ENCODE data around the gene AP1G1. TPM values are rescaled to one million over a fixed set of nuclear protein-coding genes. Genes with fewer than 3 reads are reported as not detected.

The AP1G1 gene
- total RNA-seq, 1 donor from 2014 or later, result 109 TPM

DNA sequence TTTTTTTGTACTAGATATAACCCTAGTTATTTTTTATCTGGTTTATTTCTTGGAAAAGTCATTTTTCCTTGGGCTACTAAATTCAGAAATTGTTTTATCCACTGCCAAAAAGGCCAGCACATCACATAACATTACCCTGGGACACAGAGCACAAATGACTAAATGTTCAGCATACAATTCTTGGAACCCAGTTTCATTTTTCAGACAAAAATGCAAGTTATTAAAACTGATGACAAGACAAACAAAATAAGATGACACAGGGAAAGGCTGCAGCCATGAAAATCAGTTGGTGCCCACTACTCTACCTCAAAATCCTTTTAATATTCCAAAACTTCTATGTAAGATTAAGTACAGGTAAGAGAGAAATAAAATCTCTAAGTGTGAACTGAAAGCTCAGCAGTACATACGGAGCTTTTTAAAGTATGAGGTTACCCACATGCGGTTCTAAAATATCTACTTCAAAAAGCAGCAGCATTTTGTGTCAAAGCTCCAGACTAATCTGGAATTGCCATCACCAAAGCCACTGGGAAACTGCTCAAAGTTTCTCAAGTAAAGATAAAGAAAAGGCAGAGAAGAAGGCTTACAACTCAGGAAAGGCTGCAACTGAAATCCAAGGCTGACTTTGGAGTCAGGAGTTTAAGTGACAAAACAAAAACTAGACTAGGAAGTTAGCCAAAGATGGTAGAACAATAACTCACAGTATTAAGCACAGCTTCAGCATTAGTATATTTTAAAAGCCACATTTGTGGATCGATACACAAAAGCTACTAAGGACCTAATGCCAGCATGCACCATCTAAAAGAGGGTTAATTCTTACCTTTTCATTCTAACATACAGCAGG is 41.4 kb downstream of the AP1G1 start:
- Mint-ChIP-seq H3K4me1 (ENCODE audit: low read depth) (no peaks in the 10 kb centered on the region), H3K4me3 (ENCODE audit: low read depth) (no peak overlapping the region), H3K9me3 (ENCODE audit: low read depth) (no peaks in the 10 kb centered on the region), H3K27me3 (no peaks in the 10 kb centered on the region), H3K36me3 (ENCODE audit: insufficient read depth) (peaks cover 21% of the 10 kb centered on the region), H3K27ac (no peak overlapping the region)
- TF ChIP-seq, protein P1, sequence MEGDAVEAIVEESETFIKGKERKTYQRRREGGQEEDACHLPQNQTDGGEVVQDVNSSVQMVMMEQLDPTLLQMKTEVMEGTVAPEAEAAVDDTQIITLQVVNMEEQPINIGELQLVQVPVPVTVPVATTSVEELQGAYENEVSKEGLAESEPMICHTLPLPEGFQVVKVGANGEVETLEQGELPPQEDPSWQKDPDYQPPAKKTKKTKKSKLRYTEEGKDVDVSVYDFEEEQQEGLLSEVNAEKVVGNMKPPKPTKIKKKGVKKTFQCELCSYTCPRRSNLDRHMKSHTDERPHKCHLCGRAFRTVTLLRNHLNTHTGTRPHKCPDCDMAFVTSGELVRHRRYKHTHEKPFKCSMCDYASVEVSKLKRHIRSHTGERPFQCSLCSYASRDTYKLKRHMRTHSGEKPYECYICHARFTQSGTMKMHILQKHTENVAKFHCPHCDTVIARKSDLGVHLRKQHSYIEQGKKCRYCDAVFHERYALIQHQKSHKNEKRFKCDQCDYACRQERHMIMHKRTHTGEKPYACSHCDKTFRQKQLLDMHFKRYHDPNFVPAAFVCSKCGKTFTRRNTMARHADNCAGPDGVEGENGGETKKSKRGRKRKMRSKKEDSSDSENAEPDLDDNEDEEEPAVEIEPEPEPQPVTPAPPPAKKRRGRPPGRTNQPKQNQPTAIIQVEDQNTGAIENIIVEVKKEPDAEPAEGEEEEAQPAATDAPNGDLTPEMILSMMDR (IDR thresholded peaks at IDR 0.05; ENCODE audit: unreplicated experiment), result no peak
- no peak for DNase-seq (ENCODE audit: low spot score, unreplicated experiment)

DNA sequence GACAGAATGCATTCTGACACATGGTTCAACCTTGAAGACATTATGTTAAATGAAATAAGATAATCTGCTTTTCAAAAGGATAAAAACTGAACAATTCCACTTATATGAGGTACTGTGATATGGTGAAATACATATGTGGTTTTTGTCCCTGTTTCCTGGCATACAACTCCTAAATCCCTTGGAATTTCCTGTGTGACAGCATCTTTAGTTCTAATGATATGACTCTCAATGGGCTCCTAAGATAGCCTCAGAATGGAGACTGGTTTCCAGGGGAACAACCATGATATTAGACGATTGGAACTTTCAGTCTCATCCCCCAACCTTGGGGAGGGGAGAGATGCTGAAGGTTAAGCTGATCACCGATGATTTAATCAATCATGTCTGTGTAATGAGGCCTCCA is 46.4 kb downstream of the AP1G1 start:
- Mint-ChIP-seq H3K4me3 (ENCODE audit: low read depth) (no peak overlapping the region), H3K36me3 (ENCODE audit: insufficient read depth) (peaks cover 12% of the 10 kb centered on the region), H3K27ac (no peak overlapping the region), H3K9me3 (ENCODE audit: low read depth) (no peaks in the 10 kb centered on the region), H3K4me1 (ENCODE audit: low read depth) (no peaks in the 10 kb centered on the region), H3K27me3 (no peaks in the 10 kb centered on the region)
- DNase-seq (ENCODE audit: low spot score, unreplicated experiment), result no peak
- TF ChIP-seq, protein P1 (IDR thresholded peaks at IDR 0.05; ENCODE audit: unreplicated experiment), result no peak

DNA sequence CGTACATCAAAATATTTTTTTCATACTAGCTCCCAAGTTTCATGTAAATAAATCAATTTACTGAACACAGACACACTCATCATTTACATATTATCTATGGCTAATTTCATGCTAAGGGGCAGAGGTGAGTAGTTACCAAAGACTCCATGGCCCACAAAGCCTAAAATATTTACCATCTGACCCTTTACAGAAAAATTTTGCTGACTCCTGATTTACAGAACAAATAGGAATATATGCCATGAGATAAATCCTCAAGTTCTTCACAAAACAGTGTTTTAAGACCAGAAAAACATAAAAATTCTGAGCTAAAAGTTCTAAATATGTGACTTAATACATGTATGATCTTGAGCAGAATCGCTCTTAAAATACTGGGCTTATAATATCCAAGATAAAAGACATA is 47.5 kb downstream of the AP1G1 start:
- no peak for DNase-seq (ENCODE audit: low spot score, unreplicated experiment)
- Mint-ChIP-seq H3K36me3 (ENCODE audit: insufficient read depth) (peaks cover 17% of the 10 kb centered on the region), H3K27ac (no peak overlapping the region), H3K9me3 (ENCODE audit: low read depth) (no peaks in the 10 kb centered on the region), H3K4me3 (ENCODE audit: low read depth) (no peak overlapping the region), H3K27me3 (no peaks in the 10 kb centered on the region), H3K4me1 (ENCODE audit: low read depth) (no peaks in the 10 kb centered on the region)
- TF ChIP-seq, protein P1 (IDR thresholded peaks at IDR 0.05; ENCODE audit: unreplicated experiment), result no peak

DNA sequence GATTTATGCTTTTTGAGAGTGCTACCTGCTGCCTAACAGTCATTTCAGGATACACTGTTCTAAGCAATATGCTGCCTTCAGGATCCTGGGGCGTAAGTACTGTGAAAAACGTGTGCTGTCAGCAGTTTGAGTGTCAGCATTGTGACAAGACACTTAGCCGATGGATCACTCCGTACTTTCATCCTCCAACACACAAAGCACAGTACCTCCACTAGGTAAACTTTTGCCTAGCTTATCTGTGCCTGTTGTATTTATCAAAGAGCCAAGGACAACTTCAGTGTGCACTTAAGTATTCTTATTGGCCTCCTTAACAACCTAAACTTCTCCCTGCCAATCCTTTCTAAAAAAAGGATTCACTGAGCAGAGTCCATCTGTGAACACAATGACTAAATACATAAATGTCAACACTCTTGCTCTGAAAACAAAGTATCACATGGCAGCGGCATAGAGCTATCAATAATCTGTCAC is 50.3 kb downstream of the AP1G1 start:
- Mint-ChIP-seq H3K36me3 (ENCODE audit: insufficient read depth) (peaks cover 23% of the 10 kb centered on the region), H3K27me3 (no peaks in the 10 kb centered on the region)

DNA sequence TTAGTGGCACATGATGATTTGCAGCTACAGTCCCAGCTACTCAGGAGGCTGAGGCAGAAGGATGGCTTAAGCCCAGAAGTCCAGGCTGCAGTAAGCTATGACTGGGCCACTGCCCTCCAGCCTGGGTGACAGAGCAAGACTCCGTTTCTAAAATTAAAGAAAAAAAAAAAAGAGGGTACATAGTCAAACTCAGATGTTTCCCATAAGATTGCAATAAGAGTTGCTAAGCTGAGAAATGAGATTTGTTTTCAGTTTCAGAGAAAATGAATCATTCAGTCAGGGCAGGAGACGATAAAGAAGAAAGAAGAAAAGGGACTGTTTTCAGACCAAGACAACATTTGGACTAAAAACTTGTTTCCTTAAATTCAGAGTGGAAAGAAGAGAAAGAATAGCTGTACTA is 54.0 kb downstream of the AP1G1 start:
- H3K36me3 Mint-ChIP-seq (ENCODE audit: insufficient read depth), result peaks cover 27% of the 10 kb centered on the region
- no peaks in the 10 kb centered on the region for H3K4me1 Mint-ChIP-seq (ENCODE audit: low read depth)
- TF ChIP-seq, protein P1 (IDR thresholded peaks at IDR 0.05; ENCODE audit: unreplicated experiment), result no peak
- DNase-seq (ENCODE audit: low spot score, unreplicated experiment), result no peak
- no peak overlapping the region for H3K4me3 Mint-ChIP-seq (ENCODE audit: low read depth)
- no peaks in the 10 kb centered on the region for H3K27me3 Mint-ChIP-seq
- no peaks in the 10 kb centered on the region for H3K9me3 Mint-ChIP-seq (ENCODE audit: low read depth)
- no peak overlapping the region for H3K27ac Mint-ChIP-seq

More for the DNA sequence above, 50.3 kb downstream of the AP1G1 start:
- Mint-ChIP-seq H3K9me3 (ENCODE audit: low read depth) (no peaks in the 10 kb centered on the region), H3K4me1 (ENCODE audit: low read depth) (no peaks in the 10 kb centered on the region), H3K4me3 (ENCODE audit: low read depth) (no peak overlapping the region), H3K27ac (no peak overlapping the region)
- DNase-seq (ENCODE audit: low spot score, unreplicated experiment), result no peak
- TF ChIP-seq, protein P1 (IDR thresholded peaks at IDR 0.05; ENCODE audit: unreplicated experiment), result no peak
